ENCODE data around the gene MS4A15.

DNA sequence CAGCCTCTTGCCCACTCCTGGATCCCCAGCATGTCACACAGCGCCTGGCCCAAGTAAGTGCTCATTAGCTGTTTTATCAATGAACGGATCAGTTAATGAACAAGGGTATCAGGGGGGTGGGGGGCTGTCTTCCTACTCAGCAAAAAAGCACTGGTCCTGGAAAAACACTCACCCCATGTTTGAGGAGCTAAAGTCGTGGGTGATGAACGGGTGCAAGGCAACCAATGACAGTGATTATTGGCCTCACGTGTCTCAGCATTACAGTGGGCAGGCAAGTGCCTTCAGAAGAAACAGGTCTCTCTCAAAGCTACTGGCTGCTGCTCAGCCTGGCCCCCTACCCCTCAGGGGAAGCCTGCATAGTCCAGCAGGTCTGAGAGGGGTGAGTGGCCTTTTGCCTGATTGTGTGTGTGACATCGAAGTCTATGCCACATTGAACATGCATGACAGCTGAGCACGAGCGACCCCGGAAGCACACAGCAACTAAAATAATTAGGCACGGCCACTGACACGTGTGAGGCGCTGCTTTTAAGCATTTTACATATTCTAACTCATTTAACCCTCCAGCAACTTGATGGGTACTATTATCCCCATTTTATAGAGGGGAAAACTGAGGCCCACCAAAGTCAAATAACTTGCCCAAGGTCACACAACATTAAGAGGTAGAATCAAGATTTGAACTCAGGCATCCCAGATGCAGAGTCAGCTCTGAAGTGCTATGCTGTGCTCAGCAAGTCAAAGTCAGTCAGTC is 25.9 kb downstream of the MS4A15 start:
- TF ChIP-seq GABPA (IDR thresholded peaks at IDR 0.05; ENCODE audit: low read depth) (no peak), POLR2AphosphoS5 (IDR thresholded peaks at IDR 0.05; ENCODE audit: low read depth) (no peak)
- TF ChIP-seq, protein P1, sequence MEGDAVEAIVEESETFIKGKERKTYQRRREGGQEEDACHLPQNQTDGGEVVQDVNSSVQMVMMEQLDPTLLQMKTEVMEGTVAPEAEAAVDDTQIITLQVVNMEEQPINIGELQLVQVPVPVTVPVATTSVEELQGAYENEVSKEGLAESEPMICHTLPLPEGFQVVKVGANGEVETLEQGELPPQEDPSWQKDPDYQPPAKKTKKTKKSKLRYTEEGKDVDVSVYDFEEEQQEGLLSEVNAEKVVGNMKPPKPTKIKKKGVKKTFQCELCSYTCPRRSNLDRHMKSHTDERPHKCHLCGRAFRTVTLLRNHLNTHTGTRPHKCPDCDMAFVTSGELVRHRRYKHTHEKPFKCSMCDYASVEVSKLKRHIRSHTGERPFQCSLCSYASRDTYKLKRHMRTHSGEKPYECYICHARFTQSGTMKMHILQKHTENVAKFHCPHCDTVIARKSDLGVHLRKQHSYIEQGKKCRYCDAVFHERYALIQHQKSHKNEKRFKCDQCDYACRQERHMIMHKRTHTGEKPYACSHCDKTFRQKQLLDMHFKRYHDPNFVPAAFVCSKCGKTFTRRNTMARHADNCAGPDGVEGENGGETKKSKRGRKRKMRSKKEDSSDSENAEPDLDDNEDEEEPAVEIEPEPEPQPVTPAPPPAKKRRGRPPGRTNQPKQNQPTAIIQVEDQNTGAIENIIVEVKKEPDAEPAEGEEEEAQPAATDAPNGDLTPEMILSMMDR (IDR thresholded peaks at IDR 0.05; ENCODE audit: insufficient read depth, low read length) = no peak
